GM21528 (cell line): Measurements from ENCODE around the gene TGM4.
A peak's percentile ranks its signal among the peaks of the same experiment; 100 is the strongest.
"Not testable (repeated sequence)": the region's sequence is repeated elsewhere in the genome, so short reads cannot be mapped to it uniquely, and the experiment has no call there.

Experiments used
- ATAC-seq: cut with Tn5 transposase; IDR thresholded peaks from one replicate; pipeline ENCODE4 v1.9.1; 2021; ENCODE audit warnings: mild to moderate bottlenecking, moderate library complexity; ENCODE audit not compliant: unreplicated experiment, low FRiP score

Gene TGM4

GRCh38 chr3:44874308-44874707, at the start of gene TGM4:
TGM4 (plus strand) TSS chr3:44874608; CDS start chr3:44874679, 71 bp downstream.
- ATAC-seq: no peak

DNA sequence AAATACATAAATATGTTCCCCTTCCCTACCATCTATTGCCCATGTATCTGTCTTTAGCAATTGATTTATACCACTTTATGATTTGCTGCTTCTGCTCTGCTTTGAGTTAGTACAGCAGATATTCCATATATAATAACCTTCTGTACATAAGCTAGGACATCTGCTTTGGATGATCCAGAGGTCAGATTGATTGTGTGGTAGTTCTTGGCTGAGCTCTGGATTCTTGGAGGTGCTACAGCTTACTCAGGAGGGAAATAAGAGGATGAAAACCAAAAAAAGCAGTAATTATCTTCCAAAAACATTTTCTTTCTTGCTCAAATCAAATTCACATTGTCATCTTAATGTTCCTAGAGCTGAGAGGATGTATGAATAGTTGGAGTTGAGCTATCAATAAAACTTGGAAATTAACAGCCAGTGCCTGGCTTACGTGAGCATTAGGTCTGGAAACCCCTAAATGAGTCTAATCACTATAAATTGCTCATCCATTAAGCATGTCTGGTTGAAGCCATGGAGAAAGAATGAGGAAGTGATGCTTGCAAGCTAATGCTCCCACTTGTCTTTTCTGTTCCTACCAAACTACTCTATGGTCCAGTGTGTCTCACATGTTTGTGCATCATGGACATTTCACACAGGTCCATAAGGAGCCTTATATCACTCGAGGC, 49.0 kb upstream of the TGM4 start:
- ATAC-seq: no peak

DNA sequence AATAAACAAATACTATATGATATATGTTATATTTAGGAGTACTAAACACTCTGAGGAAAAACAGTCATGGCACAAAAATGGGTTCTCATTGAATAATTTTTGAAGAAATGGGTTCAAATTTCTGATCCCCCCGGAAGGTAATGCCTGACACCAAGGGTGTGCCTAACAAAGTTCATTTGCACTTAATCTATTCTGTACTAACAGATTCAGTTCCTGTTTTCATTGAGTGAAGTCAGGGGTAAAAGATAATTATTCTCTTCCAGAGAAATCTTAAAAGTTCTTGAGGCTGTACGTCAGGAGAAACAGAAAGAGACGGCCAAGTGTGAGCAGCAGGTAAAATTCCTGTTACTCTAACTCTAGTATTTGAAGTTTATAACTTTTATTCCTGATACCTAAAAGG, 47.2 kb upstream of the TGM4 start:
- ATAC-seq: no peak

DNA sequence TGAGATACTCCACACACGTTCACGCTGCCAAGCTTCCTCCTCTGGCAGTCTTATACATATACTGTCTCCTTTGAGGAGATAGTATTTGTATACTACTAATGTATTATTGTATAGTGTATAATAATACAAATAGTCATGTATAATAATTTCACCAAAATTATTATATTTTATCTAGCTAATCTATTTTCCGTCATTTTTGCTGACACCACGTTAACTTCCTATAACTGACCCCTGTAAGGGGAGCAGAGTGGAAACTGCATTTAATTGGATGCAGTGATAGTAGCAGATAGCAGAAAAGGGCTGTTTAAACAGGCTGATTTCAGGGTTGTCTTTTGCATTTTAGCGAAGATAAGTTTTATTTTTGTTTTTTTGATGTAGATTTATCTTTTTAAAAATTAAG, 43.2 kb upstream of the TGM4 start:
- ATAC-seq: no peak

GRCh38 chr3:44832032-44832431, 42.4 kb upstream of the TGM4 start:
- ATAC-seq: no peak

DNA sequence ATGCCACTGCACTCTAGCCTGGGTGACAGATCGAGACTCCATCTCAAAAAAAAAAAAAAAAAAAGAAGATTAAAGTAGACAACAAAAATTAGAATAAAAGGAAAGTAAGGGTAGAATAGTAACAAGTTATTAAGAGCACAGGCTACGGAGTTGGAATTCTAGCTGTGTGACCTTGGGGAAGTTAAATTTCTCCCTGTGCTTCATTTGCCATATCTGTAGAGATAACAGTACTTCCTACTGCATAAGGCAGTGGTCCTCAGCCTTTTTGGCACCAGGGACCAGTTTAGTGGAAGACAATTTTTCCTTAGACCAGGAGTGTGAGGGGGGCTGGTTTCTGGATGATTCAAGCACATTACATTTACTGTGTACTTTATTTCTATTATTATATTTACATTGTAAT, 41.4 kb upstream of the TGM4 start:
- ATAC-seq: no peak

DNA sequence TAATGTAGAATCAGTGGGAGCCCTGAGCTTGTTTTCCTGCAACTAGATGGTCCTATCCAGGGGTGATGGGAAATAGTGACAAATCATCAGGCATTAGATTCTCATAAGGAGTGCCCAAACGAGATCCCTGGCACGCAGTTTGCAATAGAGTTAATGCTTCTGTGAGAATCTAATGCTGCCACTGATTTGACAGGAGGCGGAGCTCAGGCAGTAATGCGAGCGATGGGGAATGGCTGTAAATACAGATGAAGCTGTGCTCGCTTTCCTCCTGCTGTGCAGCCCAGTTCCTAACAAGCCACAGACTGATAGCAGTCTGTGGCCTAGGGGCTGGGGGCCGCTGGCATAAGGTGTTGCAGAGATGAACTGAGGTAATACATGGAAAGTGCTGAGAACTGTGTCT, 41.0 kb upstream of the TGM4 start:
- no peak for ATAC-seq

GRCh38 chr3:44835684-44836083, 38.7 kb upstream of the TGM4 start:
- ATAC-seq: no peak

GRCh38 chr3:44842376-44842775, 32.0 kb upstream of the TGM4 start:
- ATAC-seq: no peak

GRCh38 chr3:44845528-44846520, 28.6 kb upstream of the TGM4 start:
- no peak for ATAC-seq

GRCh38 chr3:44848634-44849033, 25.8 kb upstream of the TGM4 start:
- ATAC-seq: no peak

DNA sequence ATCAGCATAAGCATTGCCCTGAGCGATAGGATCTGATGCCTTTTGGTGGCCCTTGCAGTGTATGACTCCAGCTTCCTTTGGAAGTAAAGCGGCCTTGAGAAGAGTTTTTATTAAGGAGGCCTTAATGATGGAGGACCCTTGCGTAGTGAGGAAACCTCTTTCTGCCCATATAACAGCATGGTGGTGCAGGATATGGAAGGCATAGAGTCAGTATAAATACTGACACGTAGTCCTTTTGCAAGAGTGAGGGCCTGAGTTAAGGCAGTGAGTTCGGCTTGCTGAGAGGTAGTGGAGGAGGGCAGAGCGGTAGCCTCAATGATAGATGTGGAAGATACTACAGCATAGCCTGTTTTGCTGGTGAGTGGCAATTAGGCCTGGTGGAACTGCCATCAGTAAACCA, 17.7 kb upstream of the TGM4 start:
- not testable (repeated sequence) for ATAC-seq

- no peak for ATAC-seq
Observed at GRCh38 chr3:44860117-44860516, 14.3 kb upstream of the TGM4 start.

GRCh38 chr3:44861412-44862225, 12.8 kb upstream of the TGM4 start, which contains the start of gene TMEM42:
TMEM42 (plus strand) TSS chr3:44861912; CDS start chr3:44861925, 13 bp downstream.
- peak; percentile 95 for ATAC-seq

GRCh38 chr3:44862226-44862637, 12.2 kb upstream of the TGM4 start:
- ATAC-seq: peak; percentile 26

DNA sequence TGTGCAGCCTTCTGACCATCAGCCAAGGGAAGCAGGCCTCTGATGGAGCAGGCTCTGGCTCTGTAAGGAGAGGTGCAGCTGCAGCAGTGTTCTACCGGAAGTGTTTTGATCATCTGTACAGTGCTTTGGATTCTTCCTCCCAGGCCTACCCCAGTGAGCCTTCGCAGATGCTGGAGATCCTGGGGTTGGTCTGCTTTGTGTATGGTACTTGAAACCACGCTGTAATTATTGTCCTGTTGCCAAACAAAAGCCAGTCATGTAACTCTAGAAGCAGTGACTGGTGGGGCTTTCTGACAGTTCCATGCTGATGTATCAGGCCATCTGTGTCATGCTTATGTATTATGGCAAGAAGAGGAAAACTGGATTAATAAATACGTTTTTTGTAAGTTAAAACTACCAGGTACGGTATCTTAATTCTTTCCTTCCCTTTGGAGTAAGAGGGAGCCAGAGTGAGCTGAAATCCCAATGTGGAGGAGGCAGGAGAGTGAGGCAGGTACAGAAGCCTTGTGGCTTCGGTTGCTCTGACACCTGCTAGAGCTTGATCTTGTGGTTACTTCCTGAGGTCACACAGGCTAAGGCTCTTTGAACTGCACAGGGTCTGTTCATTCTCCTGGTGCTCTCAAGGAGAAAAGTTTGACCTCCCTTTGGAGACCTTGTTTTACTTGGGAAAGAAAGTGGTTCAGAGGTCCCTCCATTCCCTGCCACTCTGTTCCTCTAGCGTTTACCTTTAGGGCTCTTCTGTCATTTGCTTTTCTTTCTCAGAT, 9.0 kb upstream of the TGM4 start:
- ATAC-seq: no peak

DNA sequence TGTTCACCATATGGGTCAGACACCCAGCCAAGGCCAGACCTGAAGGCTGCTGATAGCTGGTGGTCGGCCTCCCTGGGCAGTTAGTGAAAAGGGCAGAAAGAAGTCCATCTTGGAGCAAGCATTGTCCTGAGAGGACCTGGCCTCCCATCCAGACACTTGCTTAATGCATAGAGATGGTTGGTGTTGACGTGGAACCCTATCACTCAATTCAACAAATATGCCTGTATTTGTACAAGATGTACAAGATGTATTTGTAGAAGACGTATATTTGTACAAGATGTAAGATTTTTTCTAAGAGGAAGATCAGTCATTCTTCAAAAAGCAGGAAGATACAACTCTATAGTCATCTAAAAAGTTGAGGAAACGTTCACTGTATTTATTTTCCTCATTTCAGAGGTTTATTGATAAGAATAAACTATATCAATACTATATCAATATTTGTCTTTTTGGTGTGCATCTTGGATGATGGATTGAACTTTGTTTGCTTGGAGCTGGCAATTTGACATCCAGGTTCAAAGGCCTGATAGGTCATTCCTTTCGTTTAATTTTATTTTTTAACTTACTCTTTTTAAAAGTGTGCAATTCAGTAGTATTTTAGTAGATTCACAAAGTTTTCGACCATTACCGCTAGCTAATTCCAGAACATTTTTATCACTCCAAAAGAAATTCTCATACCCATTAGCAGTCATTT, 6.8 kb upstream of the TGM4 start:
- no peak for ATAC-seq

- ATAC-seq: no peak
Observed at GRCh38 chr3:44870375-44871061, 3.9 kb upstream of the TGM4 start.

DNA sequence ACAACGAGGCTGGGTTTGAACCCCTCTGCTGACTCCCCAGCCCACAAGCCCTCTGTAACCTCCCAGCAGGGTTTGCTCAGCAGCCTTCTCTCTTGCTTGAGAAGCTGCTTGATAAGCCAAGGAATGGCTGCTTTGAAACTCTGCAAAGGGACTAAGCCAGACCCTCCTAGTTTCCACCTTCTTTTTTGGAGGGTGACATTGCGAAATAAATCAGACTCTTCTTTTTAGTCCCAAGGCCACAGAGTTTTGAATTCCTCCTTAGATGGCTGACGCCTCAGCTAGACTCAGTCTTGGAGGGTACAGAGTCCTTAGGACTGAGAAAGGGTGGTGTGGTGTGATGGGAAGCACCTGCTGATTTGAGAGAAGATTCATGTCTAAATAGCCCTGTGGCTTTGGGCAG, 1.2 kb downstream of the TGM4 start:
- ATAC-seq: no peak
